RWPE2 (cell line): ENCODE results near the gene OR13J1.

ENCODE experiments used
- ATAC-seq: fragments of 200-7000 bp; cut with Tn5 transposase; 3 replicates; pipeline ENCODE4 v1.9.1; 2021; ENCODE audit warnings: low read depth
- DNase-seq: peaks from one replicate; pipeline ENCODE4 v3.0.0-alpha.2; 2020; ENCODE audit warnings: low spot score
- H3K27ac ChIP-seq: fragments of 450-650 bp; 2 replicates; pipeline ENCODE4 v1.5.1; 2017; ENCODE audit warnings: mild to moderate bottlenecking; ENCODE audit not compliant: poor library complexity, severe bottlenecking
- H3K27me3 ChIP-seq: fragments of 250-450 bp; sonication (Bioruptor Pico); 2 replicates; pipeline ENCODE4 v1.5.1; 2021; ENCODE audit warnings: mild to moderate bottlenecking, moderate library complexity; ENCODE audit not compliant: insufficient read depth, poor library complexity, severe bottlenecking
- H3K36me3 ChIP-seq: fragments of 250-450 bp; sonication (Bioruptor Pico); 2 replicates; pipeline ENCODE4 v1.5.1; 2020; ENCODE audit warnings: low read depth, mild to moderate bottlenecking, moderate library complexity
- H3K4me1 ChIP-seq: fragments of 250-450 bp; sonication (Bioruptor Pico); 2 replicates; pipeline ENCODE4 v1.5.1; 2021; ENCODE audit warnings: mild to moderate bottlenecking, moderate library complexity; ENCODE audit not compliant: insufficient read depth, poor library complexity, severe bottlenecking
- H3K4me3 ChIP-seq: fragments of 250-450 bp; sonication (Bioruptor Pico); 2 replicates; pipeline ENCODE4 v1.5.1; 2021; ENCODE audit warnings: mild to moderate bottlenecking, moderate library complexity; ENCODE audit not compliant: severe bottlenecking
- H3K9me3 ChIP-seq: fragments of 250-450 bp; sonication (Bioruptor Pico); 2 replicates; pipeline ENCODE4 v1.5.1; 2021; ENCODE audit warnings: mild to moderate bottlenecking, moderate library complexity; ENCODE audit not compliant: severe bottlenecking
- CTCF ChIP-seq: fragments of 450-650 bp; IDR thresholded peaks from one replicate; pipeline ENCODE4 v1.5.1; 2017; ENCODE audit warnings: mild to moderate bottlenecking, moderate library complexity; ENCODE audit not compliant: poor library complexity, severe bottlenecking

The OR13J1 gene

GRCh38 chr9:35910613-35911359 is 40.6 kb upstream of the OR13J1 start:
- H3K27ac ChIP-seq: peak overlapping the region; percentile 99
- H3K4me1 ChIP-seq: peaks cover 37% of the 10 kb centered on the region
- H3K27me3 ChIP-seq: no peaks in the 10 kb centered on the region
- no peaks in the 10 kb centered on the region for H3K9me3 ChIP-seq
- peak; percentile 95 for TF ChIP-seq CTCF
- no peak overlapping the region for H3K4me3 ChIP-seq
- ATAC-seq (peak; percentile 4; the same call in 2 of the 3 replicates), DNase-seq (no peak)
- H3K36me3 ChIP-seq: no peaks in the 10 kb centered on the region

- peak overlapping the region; percentile 99 for H3K27ac ChIP-seq
- DNase-seq: no peak
- no peaks in the 10 kb centered on the region for H3K27me3 ChIP-seq
- H3K9me3 ChIP-seq: no peaks in the 10 kb centered on the region
- ATAC-seq: no peak
- H3K4me1 ChIP-seq: peaks cover 44% of the 10 kb centered on the region
- no peak for TF ChIP-seq CTCF
- H3K36me3 ChIP-seq: no peaks in the 10 kb centered on the region
- no peak overlapping the region for H3K4me3 ChIP-seq
Observed at GRCh38 chr9:35909687-35910612, 39.7 kb upstream of the OR13J1 start.

GRCh38 chr9:35909274-35909673 is 39.1 kb upstream of the OR13J1 start, which contains the start of gene SPAAR:
Gene SPAAR, plus strand, starts transcription at chr9:35909490. Its CDS starts 974 bp downstream, at chr9:35910464.
- no peaks in the 10 kb centered on the region for H3K36me3 ChIP-seq
- no peak for ATAC-seq
- H3K4me1 ChIP-seq: peaks cover 44% of the 10 kb centered on the region
- no peak for TF ChIP-seq CTCF
- DNase-seq: no peak
- H3K9me3 ChIP-seq: no peaks in the 10 kb centered on the region
- no peaks in the 10 kb centered on the region for H3K27me3 ChIP-seq
- peak within 1 kb of the TSS; percentile 99 for H3K27ac ChIP-seq
- H3K4me3 ChIP-seq: no peak within 1 kb of the TSS

- no peak for DNase-seq
- Histone ChIP-seq H3K9me3 (no peaks in the 10 kb centered on the region), H3K36me3 (no peaks in the 10 kb centered on the region), H3K4me3 (no peak overlapping the region), H3K27ac (peak overlapping the region; percentile 99), H3K4me1 (peaks cover 44% of the 10 kb centered on the region), H3K27me3 (no peaks in the 10 kb centered on the region)
- no peak; the same call in 1 of the 3 replicates for ATAC-seq
- no peak for TF ChIP-seq CTCF
Observed at GRCh38 chr9:35908504-35909125, 38.4 kb upstream of the OR13J1 start.
